ENCODE data around the gene PRPF4.

PRPF4 gene

GRCh38 chr9:113311961-113312360, 36.5 kb downstream of the PRPF4 start:
- no peak for TF ChIP-seq TAF1 (IDR thresholded peaks at IDR 0.05; ENCODE audit: low read depth)
- TF ChIP-seq REST (IDR thresholded peaks at IDR 0.05; ENCODE audit: low read depth): no peak
- TF ChIP-seq TEAD4 (IDR thresholded peaks at IDR 0.05): no peak
- TF ChIP-seq CEBPB (IDR thresholded peaks at IDR 0.05): no peak
- TF ChIP-seq FOXM1 (IDR thresholded peaks at IDR 0.05; ENCODE audit: borderline replicate concordance, low read depth): no peak
- TF ChIP-seq ZBTB7A (IDR thresholded peaks at IDR 0.05; ENCODE audit: low read depth): no peak
- TF ChIP-seq EGR1 (IDR thresholded peaks at IDR 0.05): no peak
- no peak for TF ChIP-seq NFIC (IDR thresholded peaks at IDR 0.05)
- TF ChIP-seq, protein P1, sequence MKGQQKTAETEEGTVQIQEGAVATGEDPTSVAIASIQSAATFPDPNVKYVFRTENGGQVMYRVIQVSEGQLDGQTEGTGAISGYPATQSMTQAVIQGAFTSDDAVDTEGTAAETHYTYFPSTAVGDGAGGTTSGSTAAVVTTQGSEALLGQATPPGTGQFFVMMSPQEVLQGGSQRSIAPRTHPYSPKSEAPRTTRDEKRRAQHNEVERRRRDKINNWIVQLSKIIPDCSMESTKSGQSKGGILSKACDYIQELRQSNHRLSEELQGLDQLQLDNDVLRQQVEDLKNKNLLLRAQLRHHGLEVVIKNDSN (IDR thresholded peaks at IDR 0.05): no peak
- no peak for TF ChIP-seq TCF12 (IDR thresholded peaks at IDR 0.05; ENCODE audit: low read depth)
- TF ChIP-seq YY1 (IDR thresholded peaks at IDR 0.05; ENCODE audit: low read depth): no peak
- no peak for TF ChIP-seq CREB1 (IDR thresholded peaks at IDR 0.05; ENCODE audit: low read depth)

- TF ChIP-seq, protein P2, sequence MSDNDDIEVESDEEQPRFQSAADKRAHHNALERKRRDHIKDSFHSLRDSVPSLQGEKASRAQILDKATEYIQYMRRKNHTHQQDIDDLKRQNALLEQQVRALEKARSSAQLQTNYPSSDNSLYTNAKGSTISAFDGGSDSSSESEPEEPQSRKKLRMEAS (IDR thresholded peaks at IDR 0.05): no peak
- TF ChIP-seq EGR1 (IDR thresholded peaks at IDR 0.05) (no peak), FOXM1 (IDR thresholded peaks at IDR 0.05; ENCODE audit: borderline replicate concordance, low read depth) (no peak), REST (IDR thresholded peaks at IDR 0.05; ENCODE audit: low read depth) (no peak), TEAD4 (IDR thresholded peaks at IDR 0.05) (no peak)
These were observed 37.8 kb downstream of the PRPF4 start for GRCh38 chr9:113313261-113313660.

DNA sequence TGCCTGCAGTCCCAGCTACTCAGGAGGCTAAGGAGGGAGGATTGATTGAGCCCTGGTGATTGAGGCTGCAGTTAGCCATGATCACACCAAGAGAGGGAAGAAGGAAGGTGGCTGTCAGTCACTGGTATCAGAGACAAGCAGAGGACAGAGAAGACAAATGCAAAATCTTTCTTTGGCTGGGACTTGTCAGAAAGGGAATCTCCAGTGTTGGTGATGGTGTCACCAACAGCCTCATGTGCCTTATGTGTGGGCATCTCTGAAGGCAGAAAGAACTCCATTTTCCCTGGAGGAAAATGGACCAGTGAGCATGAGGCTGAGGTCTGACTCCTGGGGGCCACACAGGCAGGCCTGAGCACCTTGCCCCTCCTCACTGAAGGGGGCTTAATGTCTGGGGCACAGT, 39.8 kb downstream of the PRPF4 start:
- TF ChIP-seq ZBTB7A (IDR thresholded peaks at IDR 0.05; ENCODE audit: low read depth) (no peak), YY1 (IDR thresholded peaks at IDR 0.05; ENCODE audit: low read depth) (no peak)

GRCh38 chr9:113316030-113316429, 40.6 kb downstream of the PRPF4 start:
- TF ChIP-seq CREB1 (IDR thresholded peaks at IDR 0.05; ENCODE audit: low read depth): no peak
- TF ChIP-seq ZBTB7A (IDR thresholded peaks at IDR 0.05; ENCODE audit: low read depth): no peak
- no peak for TF ChIP-seq REST (IDR thresholded peaks at IDR 0.05; ENCODE audit: low read depth)
- TF ChIP-seq TAF1 (IDR thresholded peaks at IDR 0.05; ENCODE audit: low read depth): no peak
- TF ChIP-seq, protein P2 (IDR thresholded peaks at IDR 0.05): no peak
- no peak for TF ChIP-seq EP300 (IDR thresholded peaks at IDR 0.05; ENCODE audit: borderline replicate concordance)
- TF ChIP-seq YY1 (IDR thresholded peaks at IDR 0.05; ENCODE audit: low read depth): no peak
- TF ChIP-seq TEAD4 (IDR thresholded peaks at IDR 0.05): no peak
- no peak for TF ChIP-seq FOXM1 (IDR thresholded peaks at IDR 0.05; ENCODE audit: borderline replicate concordance, low read depth)
- TF ChIP-seq, protein P1 (IDR thresholded peaks at IDR 0.05): no peak
- no peak for TF ChIP-seq NFIC (IDR thresholded peaks at IDR 0.05)

- TF ChIP-seq TAF1 (IDR thresholded peaks at IDR 0.05; ENCODE audit: low read depth): no peak
- no peak for TF ChIP-seq CREB1 (IDR thresholded peaks at IDR 0.05; ENCODE audit: low read depth)
- TF ChIP-seq CEBPB (IDR thresholded peaks at IDR 0.05): no peak
- TF ChIP-seq, protein P2 (IDR thresholded peaks at IDR 0.05): no peak
- no peak for TF ChIP-seq TEAD4 (IDR thresholded peaks at IDR 0.05)
- no peak for TF ChIP-seq REST (IDR thresholded peaks at IDR 0.05; ENCODE audit: low read depth)
- no peak for TF ChIP-seq EP300 (IDR thresholded peaks at IDR 0.05; ENCODE audit: borderline replicate concordance)
These were observed 42.3 kb downstream of the PRPF4 start for GRCh38 chr9:113317777-113318176.

All from Ishikawa (cell line).